ENCODE measurements around the gene TSKU.

- TF ChIP-seq CTCF (conservative IDR thresholded peaks at IDR 0.05; ENCODE audit: low read length): no peak
- no peak for TF ChIP-seq EZH2phosphoT487 (IDR thresholded peaks at IDR 0.05; ENCODE audit: borderline replicate concordance, low read depth, low read length)
Measured at GRCh38 chr11:76806608-76807205, 23.6 kb downstream of the TSKU start.

Data from OCI-LY7 (cell line).